HG03460 (cell line): Measurements from ENCODE around the gene MFAP5.

ENCODE experiments used
- ATAC-seq: cut with Tn5 transposase; IDR thresholded peaks from one replicate; pipeline ENCODE4 v1.9.1; 2021; ENCODE audit not compliant: unreplicated experiment

The MFAP5 gene

GRCh38 chr12:8662593-8662992 lies at the start of gene MFAP5:
TSS of gene MFAP5 (minus strand) at chr12:8662826. CDS start at chr12:8662104, 722 bp downstream.
- no peak for ATAC-seq

GRCh38 chr12:8709124-8709830 lies 46.7 kb upstream of the MFAP5 start:
- no peak for ATAC-seq

- no peak for ATAC-seq
Measured at GRCh38 chr12:8702159-8702558, 39.5 kb upstream of the MFAP5 start.

- no peak for ATAC-seq
Measured at GRCh38 chr12:8701046-8701660, 38.5 kb upstream of the MFAP5 start.

- ATAC-seq, result no peak
Measured at GRCh38 chr12:8699714-8700113, 37.1 kb upstream of the MFAP5 start.

GRCh38 chr12:8698879-8699278 lies 36.3 kb upstream of the MFAP5 start:
- no peak for ATAC-seq

- peak; percentile 48 for ATAC-seq
Measured at GRCh38 chr12:8698132-8698851, 35.7 kb upstream of the MFAP5 start.

- ATAC-seq, result peak; percentile 76
Measured at GRCh38 chr12:8697476-8698131, 35.0 kb upstream of the MFAP5 start, which contains the start of gene RIMKLB. TSS of gene RIMKLB (plus strand) at chr12:8697991. CDS start at chr12:8713867, 15,876 bp downstream.

- peak; percentile 12 for ATAC-seq
Measured at GRCh38 chr12:8697120-8697475, 34.5 kb upstream of the MFAP5 start.

- ATAC-seq, result no peak
Measured at GRCh38 chr12:8696442-8697090, 33.9 kb upstream of the MFAP5 start.

GRCh38 chr12:8695116-8695515 lies 32.5 kb upstream of the MFAP5 start:
- ATAC-seq, result no peak

- no peak for ATAC-seq
Measured at GRCh38 chr12:8692573-8692972, 29.9 kb upstream of the MFAP5 start.

GRCh38 chr12:8689681-8690080 lies 27.1 kb upstream of the MFAP5 start:
- ATAC-seq, result no peak

- no peak for ATAC-seq
Measured at GRCh38 chr12:8687846-8688601, 25.4 kb upstream of the MFAP5 start.

- no peak for ATAC-seq
Measured at GRCh38 chr12:8685051-8685450, 22.4 kb upstream of the MFAP5 start.

- ATAC-seq, result no peak
Measured at GRCh38 chr12:8681129-8681884, 18.7 kb upstream of the MFAP5 start.

GRCh38 chr12:8680533-8680932 lies 17.9 kb upstream of the MFAP5 start:
- no peak for ATAC-seq

GRCh38 chr12:8678661-8679111 lies 16.1 kb upstream of the MFAP5 start:
- no peak for ATAC-seq

- ATAC-seq, result no peak
Measured at GRCh38 chr12:8677362-8677761, 14.7 kb upstream of the MFAP5 start.
